Mesothelial cell of epicardium (in vitro differentiated cells): ENCODE data around the gene RASSF3. TPM values are rescaled to one million over a fixed set of nuclear protein-coding genes. Genes with fewer than 3 reads are reported as not detected.

ENCODE experiments used
- DNase-seq, 2 experiments: peaks; one replicate each; pipeline ENCODE4 v3.0.0; 2021; ENCODE audit warnings: low spot score in 2 of 2; ENCODE audit not compliant: unreplicated experiment in 2 of 2
- H3K27ac Mint-ChIP-seq: 2 replicates; pipeline ENCODE4 v1.8.0; 2021; ENCODE audit warnings: mixed read lengths
- H3K27me3 Mint-ChIP-seq: 2 replicates; pipeline ENCODE4 v1.8.0; 2021; ENCODE audit warnings: low read depth, mixed read lengths
- H3K36me3 Mint-ChIP-seq: 2 replicates; pipeline ENCODE4 v1.8.0; 2021; ENCODE audit warnings: mixed read lengths
- H3K4me1 Mint-ChIP-seq: 2 replicates; pipeline ENCODE4 v1.8.0; 2021; ENCODE audit warnings: mixed read lengths
- H3K4me3 Mint-ChIP-seq: 2 replicates; pipeline ENCODE4 v1.8.0; 2021; ENCODE audit warnings: mild to moderate bottlenecking, moderate library complexity, mixed read lengths
- H3K9me3 Mint-ChIP-seq: 2 replicates; pipeline ENCODE4 v1.8.0; 2021; ENCODE audit warnings: mixed read lengths
- CTCF ChIP-seq: fragments of 200-600 bp; sonication (generic); IDR thresholded peaks from one replicate; pipeline ENCODE4 v1.5.0; 2021; ENCODE audit warnings: antibody characterized with exemption; ENCODE audit not compliant: unreplicated experiment
- total RNA-seq: library from RNA; stranded (reverse); gene quantifications from 3 replicates; pipeline ENCODE4 v1.2.1, GENCODE V29; 2021

RASSF3 gene
- total RNA-seq, 1 donor from 2014 or later: 16.3 TPM

- peaks cover 9% of the 10 kb centered on the region for H3K36me3 Mint-ChIP-seq
- no peak for TF ChIP-seq CTCF
- H3K27me3 Mint-ChIP-seq: no peaks in the 10 kb centered on the region
- peak overlapping the region; percentile 83 for H3K27ac Mint-ChIP-seq
- peaks cover 16% of the 10 kb centered on the region for H3K4me1 Mint-ChIP-seq
- DNase-seq: no peak
- H3K4me3 Mint-ChIP-seq: no peak overlapping the region
- H3K9me3 Mint-ChIP-seq: no peaks in the 10 kb centered on the region
These were observed 81.7 kb downstream of the RASSF3 start for GRCh38 chr12:64691795-64692583.

GRCh38 chr12:64694130-64695040, 84.1 kb downstream of the RASSF3 start:
- no peaks in the 10 kb centered on the region for H3K9me3 Mint-ChIP-seq
- no peak overlapping the region for H3K27ac Mint-ChIP-seq
- TF ChIP-seq CTCF: no peak
- no peak for DNase-seq
- peaks cover 9% of the 10 kb centered on the region for H3K4me1 Mint-ChIP-seq
- peaks cover 4% of the 10 kb centered on the region for H3K36me3 Mint-ChIP-seq
- no peak overlapping the region for H3K4me3 Mint-ChIP-seq
- H3K27me3 Mint-ChIP-seq: no peaks in the 10 kb centered on the region

- Mint-ChIP-seq H3K27me3 (no peaks in the 10 kb centered on the region), H3K4me3 (no peak overlapping the region), H3K9me3 (no peaks in the 10 kb centered on the region), H3K36me3 (peaks cover 8% of the 10 kb centered on the region), H3K27ac (no peak overlapping the region), H3K4me1 (peaks cover 9% of the 10 kb centered on the region)
- no peak for DNase-seq
- TF ChIP-seq CTCF: no peak
These were observed 85.3 kb downstream of the RASSF3 start for GRCh38 chr12:64695550-64695949.

GRCh38 chr12:64696080-64696741, 85.9 kb downstream of the RASSF3 start:
- Mint-ChIP-seq H3K27me3 (no peaks in the 10 kb centered on the region), H3K27ac (no peak overlapping the region), H3K36me3 (peaks cover 8% of the 10 kb centered on the region), H3K4me3 (no peak overlapping the region), H3K4me1 (peaks cover 8% of the 10 kb centered on the region), H3K9me3 (no peaks in the 10 kb centered on the region)
- peak; percentile 15 for TF ChIP-seq CTCF
- DNase-seq: no peak

- H3K4me3 Mint-ChIP-seq: no peak overlapping the region
- DNase-seq: no peak
- no peaks in the 10 kb centered on the region for H3K4me1 Mint-ChIP-seq
- no peak for TF ChIP-seq CTCF
- no peak overlapping the region for H3K27ac Mint-ChIP-seq
- peaks cover 4% of the 10 kb centered on the region for H3K36me3 Mint-ChIP-seq
- H3K9me3 Mint-ChIP-seq: no peaks in the 10 kb centered on the region
- H3K27me3 Mint-ChIP-seq: no peaks in the 10 kb centered on the region
These were observed 89.3 kb downstream of the RASSF3 start for GRCh38 chr12:64699504-64700115.
